HL-60/S4 treated with retinoic acid at 250 ng/mL for 4 days and 3 days (cell line): ENCODE data around the gene ZMYND12.

Experiments used
- in situ Hi-C: fragments of 300-500 bp; cut with MboI; formaldehyde crosslinking; loops from 2 replicates; pipeline ENCODE4 v1.7.0; 2022; ENCODE audit warnings: low sequenced_read_pairs

The ZMYND12 gene

GRCh38 chr1:42442662-42443061 lies 13.2 kb downstream of the ZMYND12 start:
- in situ Hi-C loops: no loop called here

DNA sequence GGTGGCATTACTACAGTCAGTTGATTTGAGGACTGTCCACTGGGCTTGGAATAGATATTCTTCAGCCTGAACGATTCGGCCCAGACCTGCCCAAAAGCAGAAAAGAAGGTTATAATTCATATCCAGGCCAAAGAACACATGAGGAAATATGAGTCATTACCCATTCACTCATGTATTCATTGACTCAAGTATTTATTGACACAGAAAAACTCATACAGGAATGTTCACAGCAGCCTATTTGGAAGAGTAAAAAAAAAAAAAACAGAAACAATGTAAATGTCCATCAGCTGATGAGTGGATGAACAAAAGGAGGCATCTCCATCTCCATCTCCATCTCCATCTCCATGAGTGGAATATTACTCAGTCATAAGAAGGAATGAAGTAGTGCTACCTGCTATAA lies 15.9 kb downstream of the ZMYND12 start:
- in situ Hi-C loops: no loop called here

GRCh38 chr1:42434340-42434739 lies 21.5 kb downstream of the ZMYND12 start:
- in situ Hi-C loops: no loop called here

- in situ Hi-C loops: no loop called here
Observed at GRCh38 chr1:42433369-42433768, 22.5 kb downstream of the ZMYND12 start.

- in situ Hi-C loops: no loop called here
Observed at GRCh38 chr1:42432714-42433113, 23.1 kb downstream of the ZMYND12 start.

GRCh38 chr1:42431514-42431913 lies 24.3 kb downstream of the ZMYND12 start:
- in situ Hi-C loops: no loop called here

DNA sequence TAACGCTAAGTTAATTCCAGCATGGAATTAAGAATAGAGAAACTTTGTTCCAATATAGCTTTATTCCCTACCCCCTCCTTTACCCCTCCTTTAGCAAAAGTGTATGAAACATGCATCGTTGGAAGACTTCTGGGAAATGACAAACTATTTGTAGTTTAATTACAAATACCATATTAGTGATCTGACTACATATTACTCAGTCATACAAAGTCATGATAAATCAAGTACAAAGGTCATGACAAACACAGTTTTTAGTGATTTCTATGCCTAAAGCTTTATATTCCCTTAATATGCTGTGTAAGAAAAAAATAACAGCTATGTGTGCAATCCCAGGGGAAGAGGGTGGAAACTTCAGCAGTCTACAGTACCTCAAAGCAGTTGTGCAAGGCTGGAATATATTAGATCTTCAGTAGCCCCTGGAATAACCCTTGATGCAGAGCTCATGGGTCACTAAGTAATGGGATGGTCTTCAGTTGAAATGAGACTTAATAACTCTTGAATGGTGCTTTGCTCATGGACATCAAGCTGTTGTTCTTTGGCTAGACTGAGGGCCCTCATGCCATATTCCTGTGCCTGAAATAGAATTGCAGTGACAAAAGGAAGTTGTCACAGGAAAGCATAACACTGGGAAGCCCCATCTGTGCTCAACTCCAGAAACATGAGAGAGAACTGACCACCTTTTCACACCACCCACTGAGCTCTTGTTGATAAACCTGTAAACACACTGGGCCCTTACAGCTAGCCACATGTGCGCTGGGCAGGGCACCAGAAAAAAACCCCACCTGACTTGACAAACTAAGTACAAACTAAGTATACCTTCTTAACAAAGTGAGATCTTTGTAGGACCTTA lies 25.3 kb downstream of the ZMYND12 start:
- in situ Hi-C loops: no loop called here

DNA sequence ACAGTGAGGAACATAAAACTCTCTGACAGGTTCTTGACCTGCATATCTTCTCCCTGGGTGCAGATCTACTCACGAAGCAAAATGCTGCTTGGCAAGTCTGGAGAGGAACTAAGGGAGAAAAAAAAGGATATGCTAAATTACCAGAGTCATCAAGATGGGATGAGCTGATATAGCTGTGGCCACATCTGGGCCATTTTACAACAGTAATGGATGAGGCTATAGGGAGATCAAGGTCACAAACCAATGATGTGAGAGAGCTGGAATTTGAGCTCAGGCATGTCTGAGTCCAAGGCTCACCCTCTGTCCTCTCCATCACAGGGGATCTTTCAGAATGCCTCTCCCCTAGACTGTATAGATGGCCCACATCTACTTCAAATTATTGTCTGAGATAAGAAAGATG lies 26.2 kb downstream of the ZMYND12 start:
- in situ Hi-C loops: no loop called here

GRCh38 chr1:42427240-42427639 lies 28.6 kb downstream of the ZMYND12 start:
- in situ Hi-C loops: no loop called here

- in situ Hi-C loops: no loop called here
Observed at GRCh38 chr1:42424201-42424600, 31.6 kb downstream of the ZMYND12 start.

GRCh38 chr1:42423681-42424080 lies 32.1 kb downstream of the ZMYND12 start:
- in situ Hi-C loops: no loop called here

DNA sequence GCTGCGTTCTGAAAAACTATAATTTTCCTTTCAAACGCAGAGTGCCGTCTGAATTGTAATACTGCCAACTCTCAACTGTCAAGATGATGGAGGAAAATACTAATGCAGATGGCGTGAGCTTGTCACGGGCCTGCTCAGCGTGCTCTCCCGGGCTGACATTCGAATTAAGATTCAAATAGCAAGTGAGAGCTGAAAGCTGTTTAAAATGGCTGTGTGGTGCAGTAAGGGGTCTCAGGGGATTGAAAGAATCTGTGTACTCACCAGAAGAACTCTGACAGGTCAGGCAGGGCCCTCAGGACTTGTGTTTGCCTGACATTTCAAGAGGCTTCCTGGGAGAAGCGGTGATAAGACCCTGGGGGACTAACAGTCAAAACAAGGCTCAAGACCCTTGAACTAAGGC lies 33.1 kb downstream of the ZMYND12 start:
- in situ Hi-C loops: no loop called here

- in situ Hi-C loops: no loop called here
Observed at GRCh38 chr1:42420911-42421585, 34.8 kb downstream of the ZMYND12 start.

- in situ Hi-C loops: no loop called here
Observed at GRCh38 chr1:42420121-42420520, 35.7 kb downstream of the ZMYND12 start.

DNA sequence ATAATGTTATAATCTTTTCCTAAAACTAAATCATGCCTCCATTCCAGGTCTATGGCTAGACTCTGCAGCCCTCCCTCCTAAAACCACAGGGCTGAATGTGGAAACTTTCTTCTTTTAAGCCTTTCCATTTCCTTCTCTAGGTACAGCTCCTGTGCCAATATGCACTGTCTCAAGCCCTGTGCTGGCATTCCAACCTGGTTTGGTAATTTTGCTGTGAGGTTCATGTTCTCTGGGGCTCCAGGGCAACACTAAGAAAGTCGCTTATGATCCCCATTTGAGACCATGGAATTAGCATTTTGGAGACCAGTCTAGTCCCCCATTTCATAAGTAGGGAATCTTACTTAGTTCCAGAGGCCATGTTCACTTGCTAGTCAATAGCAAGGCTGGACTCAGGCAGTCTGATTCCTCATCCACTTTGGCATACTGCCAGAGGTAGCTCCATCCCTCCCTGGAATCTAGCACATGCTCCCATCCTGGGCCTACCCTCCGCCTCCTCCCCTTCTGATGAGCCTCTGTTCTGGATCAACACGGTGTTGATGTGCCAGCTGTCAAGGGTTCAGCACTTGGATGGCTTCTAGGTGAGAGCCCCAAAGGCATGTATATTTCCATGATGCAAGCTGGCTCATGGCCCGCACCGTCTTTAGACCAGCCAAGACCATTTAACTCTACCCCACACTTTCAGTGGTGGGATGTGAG lies 36.5 kb downstream of the ZMYND12 start:
- in situ Hi-C loops: no loop called here

GRCh38 chr1:42418516-42418915 lies 37.3 kb downstream of the ZMYND12 start:
- in situ Hi-C loops: no loop called here

DNA sequence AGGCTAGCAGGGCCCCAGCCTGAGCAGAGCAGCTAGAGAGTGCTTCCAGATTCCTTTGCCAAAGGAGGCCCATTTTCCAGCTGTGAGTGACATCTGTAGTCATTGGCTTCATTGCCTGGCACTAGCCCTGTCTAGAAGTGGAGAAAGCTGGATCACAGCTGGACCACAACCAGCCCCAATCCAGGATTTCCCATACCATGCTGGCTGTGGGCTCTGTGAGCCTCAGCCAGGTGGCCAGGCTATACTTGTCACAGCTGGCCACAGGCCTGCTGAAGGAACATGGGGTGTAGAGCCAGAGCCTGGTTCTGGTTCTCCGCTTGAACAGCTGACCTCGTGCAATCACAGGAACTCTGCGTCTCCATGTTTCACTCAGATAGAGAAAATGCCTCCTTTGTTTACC lies 38.7 kb downstream of the ZMYND12 start:
- in situ Hi-C loops: no loop called here

DNA sequence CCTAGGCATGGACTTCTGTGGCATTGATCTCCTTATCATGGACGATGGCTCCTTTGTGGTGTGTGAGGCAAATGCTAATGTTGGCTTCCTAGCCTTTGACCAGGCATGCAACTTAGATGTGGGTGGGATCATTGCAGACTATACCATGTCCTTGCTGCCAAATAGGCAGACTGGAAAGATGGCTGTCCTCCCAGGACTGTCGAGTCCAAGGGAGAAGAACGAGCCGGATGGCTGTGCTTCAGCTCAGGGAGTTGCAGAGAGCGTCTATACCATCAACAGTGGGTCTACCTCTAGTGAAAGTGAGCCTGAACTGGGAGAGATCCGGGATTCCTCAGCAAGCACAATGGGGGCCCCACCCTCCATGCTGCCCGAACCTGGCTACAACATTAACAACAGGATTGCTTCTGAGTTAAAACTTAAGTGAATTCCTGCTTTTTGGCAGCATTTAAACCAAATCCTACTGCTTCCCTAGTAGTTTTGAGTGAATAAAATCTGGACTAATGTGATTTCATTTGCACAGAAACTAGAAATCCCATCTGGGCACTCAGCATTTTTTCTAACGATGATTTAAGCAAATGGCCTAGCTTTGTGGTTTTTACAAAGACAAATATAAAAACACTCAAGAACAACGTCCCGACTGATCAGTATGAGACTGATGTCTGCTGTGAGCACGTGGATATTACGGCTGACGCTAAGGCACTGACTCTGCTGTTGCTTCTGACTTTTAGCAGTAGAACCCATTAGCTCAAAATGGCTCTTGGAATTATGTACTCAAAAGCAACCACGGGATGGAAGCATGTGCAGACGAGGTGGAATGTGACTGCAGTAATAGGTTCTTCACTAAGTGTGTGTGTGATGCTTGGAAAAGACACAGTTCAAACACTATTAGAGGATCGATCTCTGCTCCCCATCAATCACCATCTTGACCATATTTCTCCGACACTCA lies 41.0 kb downstream of the ZMYND12 start:
- in situ Hi-C loops: no loop called here

GRCh38 chr1:42403880-42404400 lies 51.9 kb downstream of the ZMYND12 start:
- in situ Hi-C loops: no loop called here

DNA sequence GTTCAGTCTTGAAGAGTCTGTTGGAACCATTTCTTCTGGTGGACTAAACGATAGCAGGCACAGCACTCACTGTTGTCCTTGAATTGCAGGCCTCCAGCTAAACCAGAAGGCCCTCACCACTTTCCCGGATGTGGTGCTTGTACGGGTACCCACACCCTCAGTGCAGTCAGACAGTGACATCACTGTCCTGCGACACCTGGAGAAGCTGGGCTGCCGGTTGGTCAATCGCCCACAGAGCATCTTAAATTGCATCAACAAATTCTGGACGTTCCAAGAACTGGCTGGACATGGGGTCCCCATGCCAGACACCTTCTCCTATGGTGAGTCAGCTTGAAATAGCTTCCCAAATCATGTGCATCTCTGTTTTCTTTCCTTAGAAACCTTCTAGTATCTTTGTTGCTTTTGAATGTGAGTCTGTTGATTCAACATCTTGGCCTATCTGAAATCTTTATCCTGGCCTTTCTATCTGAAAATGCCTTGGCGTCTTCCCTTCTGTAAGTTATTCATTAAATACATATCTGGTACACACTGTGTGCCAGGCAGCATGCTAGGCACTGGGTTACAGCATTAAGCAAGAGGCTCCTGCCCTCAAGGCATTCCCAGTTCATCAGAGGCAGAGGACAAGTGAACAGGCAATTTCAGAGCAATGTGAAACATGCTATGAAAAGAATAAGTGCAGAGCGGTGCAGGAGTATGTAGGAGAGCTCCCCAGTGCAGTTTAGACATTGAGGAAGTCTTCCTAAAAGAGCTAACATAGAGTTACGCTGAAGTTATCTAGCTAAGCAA lies 56.3 kb downstream of the ZMYND12 start:
- in situ Hi-C loops: no loop called here
